OCI-LY7 (cell line): ENCODE measurements around the gene KTN1. TPM values are rescaled to one million over a fixed set of nuclear protein-coding genes. Genes with fewer than 3 reads are reported as not detected.

Source experiments
- BruUV-seq: library from RNA; stranded (reverse); fragments of 400-500 nt; replicated peaks from 2 replicates; lab custom pipeline; 2021; lab: Mats Ljungman, UMichigan
- CTCF ChIA-PET: fragments of 300-600 bp; sonication (Branson Sonifier 250); formaldehyde crosslinking; loops from one replicate; lab custom pipeline; 2022; ENCODE audit warnings: antibody characterized with exemption; ENCODE audit not compliant: unreplicated experiment; lab: Charles Lee
- POLR2A ChIA-PET: fragments of 300-600 bp; sonication (Branson Sonifier 250); formaldehyde crosslinking; loops from one replicate; lab custom pipeline; 2022; ENCODE audit warnings: antibody characterized with exemption; lab: Charles Lee
- DNase-seq: peaks from one replicate; pipeline ENCODE4 v3.0.0-alpha.2; 2015; ENCODE audit warnings: low spot score
- H2AFZ ChIP-seq: fragments of 200-600 bp; sonication (generic), shearing (Covaris generic); 2 replicates; pipeline ENCODE4 v1.6.1; 2014; ENCODE audit warnings: mild to moderate bottlenecking, antibody characterized with exemption, low read length, moderate library complexity
- H3K27ac ChIP-seq: fragments of 200-600 bp; sonication (generic); 2 replicates; pipeline ENCODE4 v1.5.1; 2014; ENCODE audit warnings: mixed run types, low read depth, mild to moderate bottlenecking, moderate library complexity, low read length, inconsistent platforms; ENCODE audit not compliant: poor library complexity, severe bottlenecking
- H3K36me3 ChIP-seq: fragments of 200-600 bp; sonication (generic); 2 replicates; pipeline ENCODE4 v1.6.1; 2014; ENCODE audit warnings: mild to moderate bottlenecking, antibody characterized with exemption, low read length, moderate library complexity, mixed read lengths; ENCODE audit not compliant: insufficient read depth
- H3K4me1 ChIP-seq: fragments of 200-600 bp; sonication (generic); 2 replicates; pipeline ENCODE4 v1.5.1; 2014; ENCODE audit warnings: mild to moderate bottlenecking, low read length; ENCODE audit not compliant: insufficient read depth, poor library complexity, severe bottlenecking
- H3K4me2 ChIP-seq: fragments of 200-600 bp; sonication (generic); 2 replicates; pipeline ENCODE4 v1.6.1; 2014; ENCODE audit warnings: mild to moderate bottlenecking, low read length
- H3K4me3 ChIP-seq: fragments of 200-600 bp; sonication (generic); 2 replicates; pipeline ENCODE4 v1.5.1; 2014; ENCODE audit warnings: mild to moderate bottlenecking, low read depth, low read length; ENCODE audit not compliant: poor library complexity, severe bottlenecking
- H3K79me2 ChIP-seq: fragments of 200-600 bp; sonication (generic); 2 replicates; pipeline ENCODE4 v1.6.1; 2016; ENCODE audit warnings: low read depth, mild to moderate bottlenecking, low read length, moderate library complexity, mixed read lengths; ENCODE audit not compliant: insufficient read depth
- H3K9me2 ChIP-seq: fragments of 200-600 bp; sonication (generic); 2 replicates; pipeline ENCODE4 v1.6.1; 2016; ENCODE audit warnings: mild to moderate bottlenecking, low read length, mixed read lengths; ENCODE audit not compliant: insufficient read depth
- H3K9me3 ChIP-seq: fragments of 200-600 bp; sonication (generic); 2 replicates; pipeline ENCODE4 v1.6.1; 2014; ENCODE audit warnings: mild to moderate bottlenecking, mixed run types, low read length, mixed read lengths
- H4K20me1 ChIP-seq: fragments of 200-600 bp; sonication (generic); 2 replicates; pipeline ENCODE4 v1.6.1; 2014; ENCODE audit warnings: mild to moderate bottlenecking, antibody characterized with exemption, low read length, moderate library complexity, mixed read lengths; ENCODE audit not compliant: insufficient read depth
- CTCF ChIP-seq: fragments of 200-600 bp; sonication (generic); conservative IDR thresholded peaks from 2 replicates; pipeline ENCODE4 v1.5.1; 2014; ENCODE audit warnings: mild to moderate bottlenecking, antibody characterized with exemption, low read length, moderate library complexity, mixed read lengths
- EZH2phosphoT487 ChIP-seq: fragments of 200-600 bp; sonication (generic); IDR thresholded peaks from 2 replicates; pipeline ENCODE4 v1.6.1; 2018; ENCODE audit warnings: low read depth, borderline replicate concordance, mild to moderate bottlenecking, mixed run types, antibody characterized with exemption, low read length, moderate library complexity, mixed read lengths
- intact Hi-C: fragments of 100-400 bp; cut with micrococcal nuclease; formaldehyde crosslinking; loops from one replicate; pipeline ENCODE4 v1.10.0; 2022; ENCODE audit not compliant: unreplicated experiment
- total RNA-seq, 2 experiments: library from RNA; depleted of rRNA in 1 of 2; stranded (reverse); fragments of >200 nt in 1 of 2; shearing (Covaris generic) in 1 of 2; gene quantifications; 2 replicates each; pipeline ENCODE4 v1.2.3, GENCODE V29; 2014 to 2022

Gene KTN1
- total RNA-seq, 2 experiments from 2014 or later: 60.6 to 124 TPM

GRCh38 chr14:55580470-55581341, 699 bp downstream of the KTN1 start:
- Histone ChIP-seq H4K20me1 (peaks cover 38% of the 10 kb centered on the region), H2AFZ (peak overlapping the region; percentile 44), H3K79me2 (peaks cover 52% of the 10 kb centered on the region), H3K4me2 (peak overlapping the region; percentile 92), H3K27ac (peak overlapping the region; percentile 69), H3K9me2 (no peaks in the 10 kb centered on the region), H3K4me3 (peak overlapping the region; percentile 94), H3K9me3 (no peaks in the 10 kb centered on the region), H3K36me3 (0 out of 2 replicates have a peak, but pooled peaks cover 2% of the 10 kb centered on the region), H3K4me1 (peaks cover 38% of the 10 kb centered on the region)
- POLR2A ChIA-PET: interaction anchor here (0.8 to 1.3 kb wide), 2 partner anchors 9 to 14 kb away, joined by 3 to 10 read pairs; no protein-coding TSS in a partner anchor
- CTCF ChIA-PET: no interaction called here
- no TSS peak for BruUV-seq
- DNase-seq: peak; percentile 75
- intact Hi-C loops: loop anchor here (5.0 to 10.0 kb wide), 4 partner anchors 57 to 1812 kb away; partner anchors contain the start of genes FBXO34 and NAA30
- TF ChIP-seq EZH2phosphoT487: no peak
- TF ChIP-seq CTCF: no peak

- Histone ChIP-seq H3K27ac (peak overlapping the region; percentile 69), H3K4me1 (peaks cover 44% of the 10 kb centered on the region), H3K4me3 (peak overlapping the region; percentile 94), H3K79me2 (peaks cover 59% of the 10 kb centered on the region), H3K4me2 (peak overlapping the region; percentile 92), H3K9me3 (no peaks in the 10 kb centered on the region), H3K36me3 (0 out of 2 replicates have a peak, but pooled peaks cover 3% of the 10 kb centered on the region), H3K9me2 (no peaks in the 10 kb centered on the region), H4K20me1 (peaks cover 45% of the 10 kb centered on the region), H2AFZ (no peak overlapping the region)
- TSS peak; percentile 47 for BruUV-seq
- intact Hi-C loops: loop anchor here (5.0 to 10.0 kb wide), 4 partner anchors 56 to 1811 kb away; partner anchors contain the start of genes FBXO34 and NAA30
- CTCF ChIA-PET: no interaction called here
- TF ChIP-seq EZH2phosphoT487: no peak
- no peak for TF ChIP-seq CTCF
- DNase-seq: no peak
- POLR2A ChIA-PET: interaction anchor here (0.7 to 1.3 kb wide), 3 partner anchors 9 to 307 kb away, joined by 3 to 10 read pairs (median 3); no protein-coding TSS in a partner anchor
Measured at GRCh38 chr14:55581342-55581771, 1.4 kb downstream of the KTN1 start.
